ENCODE results near the gene SYNGR3.
A peak's percentile ranks its signal among the peaks of the same experiment; 100 is the strongest.
"Not testable (repeated sequence)": the region's sequence is repeated elsewhere in the genome, so short reads cannot be mapped to it uniquely, and the experiment has no call there.

SYNGR3 gene

DNA sequence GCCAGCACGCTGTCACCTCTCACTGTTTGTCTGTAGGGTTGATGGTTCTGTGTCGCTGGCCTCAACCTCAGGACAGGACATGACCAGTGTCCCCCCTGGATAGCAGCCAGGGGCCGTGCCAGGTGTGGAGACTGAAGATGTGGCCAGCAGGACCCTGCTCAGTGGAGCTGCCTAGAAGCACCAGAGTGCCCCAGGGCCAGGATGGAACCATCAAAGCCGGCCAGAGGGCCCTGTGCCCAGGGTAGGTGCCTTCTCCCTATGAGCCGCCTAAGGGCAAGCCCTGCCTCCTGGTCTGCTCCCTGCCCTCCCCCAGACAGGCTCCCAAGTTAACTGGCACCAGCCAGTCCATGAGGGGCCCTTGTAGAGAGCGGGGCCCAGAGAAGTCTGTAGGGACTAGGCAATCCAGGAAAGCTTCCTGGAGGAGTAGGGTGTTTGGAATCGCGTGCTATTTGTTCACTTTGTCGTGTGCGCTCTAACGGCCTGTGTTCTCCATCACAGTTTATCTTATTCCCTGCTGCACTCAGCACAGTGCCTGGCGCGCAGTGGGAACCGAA, 31.0 kb upstream of the SYNGR3 start:
- no peak for DNase-seq (ENCODE audit: low read depth, low spot score)
- H3K27ac ChIP-seq = no peak overlapping the region

DNA sequence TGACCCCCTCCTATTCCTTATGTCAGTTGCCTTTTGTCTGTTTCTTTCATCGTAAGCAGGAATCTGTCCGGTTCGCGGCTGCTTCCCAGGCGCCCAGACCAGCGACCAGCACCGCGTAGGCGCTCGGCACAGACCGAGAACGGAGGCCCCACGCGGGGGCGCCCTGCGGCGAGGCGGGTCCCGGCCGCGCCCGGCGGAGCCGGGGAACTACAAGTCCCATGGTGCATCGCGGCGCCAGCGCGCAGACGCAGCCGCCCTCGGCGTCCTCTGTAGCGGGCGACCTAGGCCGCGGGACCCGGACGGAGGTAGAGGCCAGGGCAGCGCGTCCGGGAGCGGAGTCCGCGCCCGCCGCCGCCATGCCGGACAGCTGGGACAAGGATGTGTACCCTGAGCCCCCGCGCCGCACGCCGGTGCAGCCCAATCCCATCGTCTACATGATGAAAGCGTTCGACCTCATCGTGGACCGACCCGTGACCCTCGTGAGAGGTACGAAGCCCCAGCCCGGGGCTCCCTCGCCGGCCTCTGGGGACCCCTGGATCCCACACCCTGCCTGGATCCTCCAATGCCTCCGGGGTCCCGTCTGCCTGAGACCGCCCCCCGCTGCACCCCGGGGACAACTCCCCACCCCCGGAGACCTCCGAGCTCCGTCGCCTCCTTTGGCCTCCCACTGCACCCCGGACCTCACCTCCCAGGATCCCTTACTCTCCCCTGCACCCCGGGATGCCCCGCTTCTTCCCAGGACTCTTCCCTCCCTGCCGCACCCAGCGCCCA, 30.3 kb upstream of the SYNGR3 start, which contains the start of gene NDUFB10:
NDUFB10 (plus strand) TSS at position 270 of the 771 bp plus-strand sequence; CDS start at position 357, 87 bp downstream.
- peak within 1 kb of the TSS; percentile 56 for H3K27ac ChIP-seq
- no peak for DNase-seq (ENCODE audit: low read depth, low spot score)

GRCh38 chr16:1960665-1961630, 28.8 kb upstream of the SYNGR3 start:
- peak overlapping the region; percentile 56 for H3K27ac ChIP-seq
- DNase-seq (ENCODE audit: low read depth, low spot score) = no peak

DNA sequence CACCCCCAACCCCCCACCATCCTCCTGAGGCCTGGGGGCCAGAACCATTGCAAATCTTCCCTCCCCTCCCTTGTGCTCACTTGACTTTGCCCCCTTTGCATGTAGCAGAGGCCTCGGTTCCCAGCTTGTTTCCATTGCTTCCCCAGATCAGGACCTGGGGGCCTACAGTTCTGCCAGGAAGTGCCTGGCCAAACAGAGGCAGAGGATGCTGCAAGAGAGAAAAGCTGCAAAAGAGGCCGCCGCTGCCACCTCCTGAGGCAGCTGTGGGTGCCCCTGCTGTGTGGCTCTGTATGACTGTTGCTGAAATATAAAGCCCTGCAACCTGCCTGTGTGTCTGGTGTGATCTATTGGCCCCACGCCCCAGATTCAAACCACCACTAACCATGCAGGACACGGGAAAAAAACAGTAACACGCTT, 28.1 kb upstream of the SYNGR3 start:
- H3K27ac ChIP-seq = peak overlapping the region; percentile 56
- no peak for DNase-seq (ENCODE audit: low read depth, low spot score)

- not testable (repeated sequence) for DNase-seq (ENCODE audit: low read depth, low spot score)
- H3K27ac ChIP-seq = peak overlapping the region; percentile 94
These were observed 27.3 kb upstream of the SYNGR3 start for GRCh38 chr16:1962161-1963153.

- peak overlapping the region; percentile 94 for H3K27ac ChIP-seq
- no peak for DNase-seq (ENCODE audit: low read depth, low spot score)
These were observed 25.8 kb upstream of the SYNGR3 start for GRCh38 chr16:1963806-1964505.

- peak within 1 kb of the TSS; percentile 94 for H3K27ac ChIP-seq
- peak; percentile 90 for DNase-seq (ENCODE audit: low read depth, low spot score)
These were observed 25.0 kb upstream of the SYNGR3 start, which contains the start of gene RPS2 for GRCh38 chr16:1964506-1965395. Gene RPS2 (minus strand): TSS chr16:1964826. CDS start chr16:1964625, 201 bp downstream.

DNA sequence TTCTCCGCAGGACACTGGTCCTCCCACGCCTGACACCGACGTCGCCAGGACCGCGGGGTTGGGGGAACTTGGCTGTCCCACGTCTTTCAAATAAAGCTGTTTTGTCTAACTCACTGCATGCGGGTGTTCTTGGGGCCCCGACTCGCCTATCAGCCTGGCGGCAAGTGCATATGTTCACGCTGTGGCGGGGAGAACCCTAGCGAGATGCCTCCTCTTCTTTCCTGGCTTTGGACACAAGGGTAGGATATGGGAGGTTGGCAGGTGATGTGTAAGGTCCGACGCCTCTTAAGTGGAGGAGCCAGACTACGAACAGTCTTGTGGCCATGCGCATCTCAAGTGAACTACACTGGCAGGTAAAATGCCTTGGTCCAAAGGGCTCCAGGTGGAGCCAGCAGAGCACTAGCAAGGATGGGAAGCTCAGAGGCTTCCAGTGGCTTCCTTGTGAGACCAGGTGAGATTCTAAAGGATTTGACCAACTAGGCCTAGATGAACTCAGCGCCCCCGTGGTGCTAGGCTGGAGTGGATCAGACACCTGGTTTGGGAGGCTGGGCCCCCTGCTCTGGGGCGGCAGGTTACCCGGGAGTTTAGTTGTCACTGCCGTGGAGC, 24.3 kb upstream of the SYNGR3 start:
- H3K27ac ChIP-seq = peak overlapping the region; percentile 94
- no peak for DNase-seq (ENCODE audit: low read depth, low spot score)

- DNase-seq (ENCODE audit: low read depth, low spot score) = no peak
- no peak within 1 kb of the TSS for H3K27ac ChIP-seq
These were observed 23.3 kb upstream of the SYNGR3 start, which contains the start of gene RNF151 for GRCh38 chr16:1966460-1966859. Gene RNF151 (plus strand): TSS chr16:1966856. CDS start chr16:1966882, 26 bp downstream.

DNA sequence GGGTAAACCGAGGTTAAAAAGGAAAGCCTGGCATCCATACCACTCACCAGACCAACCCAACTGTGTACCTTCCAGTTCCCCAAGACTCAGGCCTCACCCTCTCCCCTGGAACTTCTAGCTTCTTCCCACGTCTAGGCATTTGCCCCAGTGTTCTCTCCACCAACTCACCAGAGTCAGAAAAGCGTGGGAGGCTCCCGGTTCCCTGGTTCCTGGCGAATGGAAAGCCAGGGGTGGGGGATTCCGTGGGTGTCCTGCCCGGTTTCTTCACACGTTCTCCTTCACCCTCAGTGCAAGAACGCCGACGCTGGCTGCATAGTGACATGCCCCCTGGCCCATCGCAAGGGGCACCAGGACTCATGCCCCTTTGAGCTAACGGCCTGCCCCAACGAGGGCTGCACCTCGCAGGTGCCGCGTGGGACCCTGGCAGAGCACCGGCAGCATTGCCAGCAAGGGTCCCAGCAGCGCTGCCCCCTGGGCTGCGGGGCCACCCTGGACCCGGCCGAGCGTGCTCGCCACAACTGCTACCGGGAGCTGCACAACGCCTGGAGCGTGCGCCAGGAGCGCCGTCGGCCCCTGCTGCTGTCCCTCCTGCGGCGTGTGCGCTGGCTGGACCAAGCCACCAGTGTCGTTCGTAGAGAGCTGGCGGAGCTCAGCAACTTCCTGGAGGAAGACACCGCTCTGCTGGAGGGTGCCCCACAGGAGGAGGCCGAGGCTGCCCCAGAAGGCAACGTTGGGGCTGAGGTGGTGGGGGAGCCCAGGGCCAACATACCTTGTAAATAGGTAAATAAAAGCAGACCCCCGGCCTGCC, 21.4 kb upstream of the SYNGR3 start:
- DNase-seq (ENCODE audit: low read depth, low spot score) = no peak
- no peak overlapping the region for H3K27ac ChIP-seq

DNA sequence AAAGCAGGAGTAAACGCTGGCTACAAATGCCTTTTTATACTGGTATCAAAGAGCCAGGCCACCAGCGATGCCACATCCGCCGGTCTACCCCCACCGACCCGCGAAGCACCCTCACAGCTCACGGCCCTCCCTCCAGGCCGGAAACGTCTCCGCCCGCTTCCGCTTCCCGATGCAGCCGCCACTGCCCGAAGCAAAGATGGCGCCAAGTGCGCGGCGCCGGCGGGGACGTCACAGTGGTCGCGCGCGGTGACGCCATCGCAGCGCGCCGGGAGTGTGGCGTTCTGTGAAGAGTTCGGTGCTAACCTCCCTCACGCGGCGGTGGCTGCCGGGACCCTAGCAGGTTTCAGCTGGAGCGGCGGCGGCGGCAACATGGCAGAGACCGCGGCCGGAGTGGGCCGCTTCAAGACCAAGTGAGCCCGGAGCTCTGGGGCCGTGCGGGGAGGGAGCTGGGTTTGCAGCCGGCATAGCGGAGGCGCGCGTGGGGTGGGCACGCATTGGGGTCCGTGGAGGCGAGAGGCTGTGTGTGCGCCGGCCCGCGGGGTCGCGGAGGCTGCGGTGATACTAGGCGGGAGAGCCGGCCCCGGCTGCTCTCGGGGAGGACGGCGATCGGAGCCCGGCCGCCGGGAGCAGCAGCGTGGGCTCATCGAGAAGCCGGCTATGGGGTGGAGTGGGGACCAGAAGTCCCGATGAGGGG, 17.8 kb upstream of the SYNGR3 start, which contains the start of gene TBL3:
TBL3 (plus strand) TSS at position 258 of the 694 bp plus-strand sequence; CDS start at position 370, 112 bp downstream.
- peak; percentile 52 for DNase-seq (ENCODE audit: low read depth, low spot score)
- peak within 1 kb of the TSS; percentile 90 for H3K27ac ChIP-seq

GRCh38 chr16:1972490-1972877, 17.3 kb upstream of the SYNGR3 start:
- H3K27ac ChIP-seq = peak overlapping the region; percentile 90
- DNase-seq (ENCODE audit: low read depth, low spot score) = no peak

DNA sequence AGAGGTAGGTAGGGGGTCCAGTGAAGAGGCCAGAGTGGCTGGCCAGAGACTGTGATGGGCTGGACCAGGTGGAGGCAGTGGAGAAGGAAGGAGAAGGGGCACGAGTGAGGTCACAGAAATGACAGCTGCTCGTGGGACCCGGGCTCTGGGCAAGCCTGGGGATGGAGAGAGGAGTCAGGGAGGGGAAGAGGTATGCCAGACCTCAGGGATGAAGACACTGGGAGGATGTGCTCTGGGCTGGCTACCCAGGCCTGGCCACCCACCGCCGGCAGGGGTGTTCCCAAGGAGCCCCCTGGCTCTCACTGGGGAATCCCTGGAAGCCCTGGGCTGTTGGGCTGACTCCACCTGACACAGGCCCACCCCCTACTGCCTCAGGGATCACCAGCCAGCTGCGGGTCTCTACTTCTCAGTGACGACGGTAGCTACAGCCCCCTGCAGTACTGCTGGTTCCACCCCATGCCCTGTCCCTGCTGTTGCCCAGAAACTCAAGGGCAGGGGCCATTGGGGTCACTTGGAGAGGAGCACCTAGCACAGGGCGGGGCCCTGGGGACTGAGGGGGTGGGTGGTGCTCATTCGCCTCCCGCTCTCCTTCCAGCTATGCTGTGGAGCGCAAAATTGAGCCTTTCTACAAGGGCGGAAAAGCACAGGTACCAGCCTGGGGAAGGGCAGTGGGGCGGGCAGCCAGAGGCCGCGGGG, 16.2 kb upstream of the SYNGR3 start:
- DNase-seq (ENCODE audit: low read depth, low spot score) = no peak
- no peak overlapping the region for H3K27ac ChIP-seq

- no peak overlapping the region for H3K27ac ChIP-seq
- DNase-seq (ENCODE audit: low read depth, low spot score) = no peak
These were observed 15.4 kb upstream of the SYNGR3 start for GRCh38 chr16:1974157-1975070.
